ENCODE measurements around the gene C1orf115. TPM values are rescaled to one million over a fixed set of nuclear protein-coding genes. Genes with fewer than 3 reads are reported as not detected.
A peak's percentile ranks its signal among the peaks of the same experiment; 100 is the strongest.

Gene C1orf115
- total RNA-seq, 4 donors from 2014 or later, result 2.2 to 6.7 (median 4.6) TPM

- Histone ChIP-seq H3K4me1 (no peaks in the 10 kb centered on the region), H3K27ac (no peak overlapping the region), H3K36me3 (no peaks in the 10 kb centered on the region), H3K9me3 (no peaks in the 10 kb centered on the region), H3K4me3 (no peak overlapping the region), H3K27me3 (no peaks in the 10 kb centered on the region)
- intact Hi-C loops (cut with DNase I; ENCODE audit: low total_unique reads), result no loop called here
- in situ Hi-C loops (cut with MboI; ENCODE audit: low sequenced_read_pairs in 4 of 4), result loop anchor here in 1 of 4 donors (25.0 kb wide), 1 partner anchor 454 kb away; no protein-coding TSS in a partner anchor
- DNase-seq (no peak), ATAC-seq (no peak)
- TF ChIP-seq CTCF (IDR thresholded peaks at IDR 0.05 in 4 of 5, conservative IDR thresholded peaks at IDR 0.05 in 1 of 5) (no peak), POLR2A (IDR thresholded peaks at IDR 0.05) (no peak)
Observed at GRCh38 chr1:220741349-220741748, 51.2 kb downstream of the C1orf115 start.

GRCh38 chr1:220741825-220742224 lies 51.7 kb downstream of the C1orf115 start:
- intact Hi-C loops (cut with DNase I; ENCODE audit: low total_unique reads) (no loop called here), in situ Hi-C loops (cut with MboI; ENCODE audit: low sequenced_read_pairs in 4 of 4) (loop anchor here in 1 of 4 donors (25.0 kb wide), 1 partner anchor 455 kb away; no protein-coding TSS in a partner anchor)
- Histone ChIP-seq H3K27me3 (no peaks in the 10 kb centered on the region), H3K4me3 (no peak overlapping the region), H3K4me1 (no peaks in the 10 kb centered on the region), H3K27ac (no peak overlapping the region), H3K36me3 (no peaks in the 10 kb centered on the region), H3K9me3 (no peaks in the 10 kb centered on the region)
- no peak for DNase-seq
- TF ChIP-seq CTCF (IDR thresholded peaks at IDR 0.05 in 4 of 5, conservative IDR thresholded peaks at IDR 0.05 in 1 of 5) (no peak), POLR2A (IDR thresholded peaks at IDR 0.05) (no peak)
- ATAC-seq, result no peak

GRCh38 chr1:220742520-220742919 lies 52.4 kb downstream of the C1orf115 start:
- no peaks in the 10 kb centered on the region for H3K36me3 ChIP-seq
- in situ Hi-C loops (cut with MboI; ENCODE audit: low sequenced_read_pairs in 4 of 4) (loop anchor here in 1 of 4 donors (25.0 kb wide), 1 partner anchor 455 kb away; no protein-coding TSS in a partner anchor), intact Hi-C loops (cut with DNase I; ENCODE audit: low total_unique reads) (no loop called here)
- no peak for DNase-seq
- H3K27me3 ChIP-seq, result no peaks in the 10 kb centered on the region
- peaks cover 3% of the 10 kb centered on the region in 2 donors for H3K4me1 ChIP-seq
- no peak for TF ChIP-seq CTCF (IDR thresholded peaks at IDR 0.05 in 4 of 5, conservative IDR thresholded peaks at IDR 0.05 in 1 of 5)
- TF ChIP-seq POLR2A (IDR thresholded peaks at IDR 0.05), result no peak
- H3K27ac ChIP-seq, result no peak overlapping the region
- ATAC-seq, result no peak
- H3K9me3 ChIP-seq, result no peaks in the 10 kb centered on the region
- no peak overlapping the region for H3K4me3 ChIP-seq

- no peak for TF ChIP-seq POLR2A (IDR thresholded peaks at IDR 0.05)
- no peak for TF ChIP-seq CTCF (IDR thresholded peaks at IDR 0.05 in 4 of 5, conservative IDR thresholded peaks at IDR 0.05 in 1 of 5)
- no peaks in the 10 kb centered on the region for H3K27me3 ChIP-seq
- intact Hi-C loops (cut with DNase I; ENCODE audit: low total_unique reads), result no loop called here
- H3K9me3 ChIP-seq, result no peaks in the 10 kb centered on the region
- peak overlapping the region in 1 of 4 donors; percentile 83 for H3K27ac ChIP-seq
- DNase-seq (no peak), ATAC-seq (no peak)
- peaks cover 26 to 36% of the 10 kb centered on the region in 2 donors for H3K4me1 ChIP-seq
- in situ Hi-C loops (cut with MboI; ENCODE audit: low sequenced_read_pairs in 4 of 4), result loop anchor here in 1 of 4 donors (25.0 kb wide), 1 partner anchor 460 kb away; no protein-coding TSS in a partner anchor
- H3K36me3 ChIP-seq, result no peaks in the 10 kb centered on the region
- no peak overlapping the region for H3K4me3 ChIP-seq
Observed at GRCh38 chr1:220746851-220747250, 56.7 kb downstream of the C1orf115 start.

All from gastrocnemius medialis (tissue), 4 donors.